GM19351 (cell line): ENCODE results near the gene ENPP7.

Experiments
- ATAC-seq: cut with Tn5 transposase; IDR thresholded peaks from one replicate; pipeline ENCODE4 v1.9.1; 2021; ENCODE audit warnings: mild to moderate bottlenecking, moderate library complexity; ENCODE audit not compliant: unreplicated experiment

ENPP7 gene

DNA sequence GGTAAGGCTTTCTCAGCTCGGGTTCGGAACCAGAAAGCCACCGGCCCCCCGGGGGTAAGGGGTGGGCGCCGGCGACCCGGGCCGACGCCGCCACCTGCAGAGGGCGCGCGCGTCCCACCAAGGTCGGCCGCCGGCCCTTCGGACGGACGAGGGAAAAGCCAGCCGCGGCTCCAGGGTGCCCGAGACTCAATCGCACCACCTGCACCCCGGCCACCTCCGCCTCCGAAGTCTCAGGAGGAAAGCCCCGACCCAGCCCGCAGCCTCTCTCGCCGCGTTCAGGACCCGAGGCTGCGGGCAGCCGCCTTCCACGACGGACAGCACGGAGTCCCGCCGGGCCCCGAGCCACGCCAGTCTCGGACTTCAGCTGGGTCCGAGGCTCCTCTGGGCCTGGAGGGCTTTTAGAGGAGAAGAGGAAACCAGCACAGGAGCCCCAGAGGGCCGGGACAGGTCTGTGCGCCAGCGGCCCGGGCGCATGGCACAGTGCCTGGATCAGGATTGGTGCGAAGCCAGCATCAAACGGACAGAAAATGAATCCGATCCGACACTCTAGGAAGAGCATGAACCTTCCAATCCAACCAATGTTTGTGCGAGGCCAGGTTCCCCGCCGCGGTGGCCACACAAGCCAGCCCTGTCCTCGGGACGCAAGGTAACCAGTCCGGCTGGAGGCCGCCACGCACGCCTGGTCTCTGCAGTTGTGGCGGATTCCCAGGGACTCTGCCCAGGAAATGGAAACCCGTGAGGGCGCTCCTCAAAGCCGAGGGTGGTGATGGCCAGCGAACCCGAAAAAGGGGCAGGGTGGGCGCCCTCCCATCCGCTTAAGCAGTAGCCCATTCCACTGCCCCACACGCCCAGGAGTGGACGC is 59.4 kb downstream of the ENPP7 start:
- ATAC-seq, result no peak

DNA sequence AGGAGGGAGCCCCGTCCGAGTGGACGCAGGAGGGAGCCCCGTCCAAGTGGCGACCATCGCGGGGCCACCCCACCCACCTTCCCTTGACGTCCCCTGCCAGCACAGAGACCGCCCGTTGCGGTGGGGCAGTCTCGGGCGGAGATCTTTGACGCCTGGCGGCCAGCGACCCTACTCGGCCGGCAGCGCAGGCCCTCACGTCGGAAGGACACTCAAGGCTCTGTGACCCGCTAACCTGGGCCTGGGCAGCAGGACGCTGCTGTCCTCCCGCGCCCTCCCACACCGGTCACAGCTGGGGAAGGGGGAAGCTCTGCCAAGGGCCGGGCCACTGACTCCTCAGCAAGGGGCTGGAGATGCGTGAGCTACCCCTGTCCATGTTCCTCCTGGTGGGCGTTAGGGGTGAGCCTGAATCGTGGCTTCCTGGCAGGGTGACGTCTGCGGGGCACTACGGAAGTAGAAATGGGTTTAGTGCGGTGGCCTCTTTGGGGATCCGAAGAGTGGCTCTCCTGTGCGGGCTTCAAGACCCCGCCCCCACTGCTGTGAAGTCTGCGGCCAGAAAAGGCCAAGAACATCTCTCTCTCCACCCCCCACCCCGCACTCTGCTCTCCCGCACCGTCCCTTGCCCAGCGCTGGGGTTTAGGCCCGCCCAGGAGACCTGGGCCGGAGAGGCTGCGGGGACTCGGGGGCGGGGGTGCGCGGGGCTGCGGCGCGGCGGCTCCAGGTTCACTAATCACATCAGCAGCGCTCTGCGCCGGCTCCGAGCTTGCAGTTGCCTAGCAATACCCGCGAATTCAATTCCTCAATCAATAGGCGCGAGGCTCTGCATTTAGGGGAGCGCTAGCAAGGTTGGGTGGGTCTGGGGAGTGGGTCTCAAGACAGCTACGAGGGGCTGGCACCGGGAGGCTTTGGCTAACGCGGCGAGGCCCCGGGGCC is 60.3 kb downstream of the ENPP7 start:
- ATAC-seq, result no peak

DNA sequence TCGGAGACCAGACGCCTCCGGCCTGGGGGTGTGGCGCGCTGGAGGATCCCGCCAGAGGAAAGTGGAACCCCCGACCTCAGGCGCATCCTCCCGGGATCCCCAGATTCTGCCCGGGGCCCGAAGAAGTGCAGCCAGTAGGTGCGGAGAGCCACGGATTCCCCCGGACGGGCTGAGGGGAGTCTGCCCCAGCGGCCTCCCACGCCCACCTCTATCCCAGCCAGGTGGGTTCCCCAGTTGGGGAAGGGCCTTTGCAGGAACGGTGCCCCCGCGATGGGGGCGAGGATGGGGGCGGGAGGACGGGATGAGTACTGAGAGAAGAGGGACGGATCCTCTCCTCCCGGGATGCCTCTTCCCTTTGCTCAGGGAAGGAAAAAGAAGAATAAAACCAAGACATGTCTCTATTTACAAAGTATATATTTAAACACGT is 61.0 kb downstream of the ENPP7 start:
- no peak for ATAC-seq
